Adrenal gland (tissue), 5 donors: ENCODE measurements around the gene TROAP.

Source experiments
- CTCF ChIP-seq, 6 experiments: fragments of 450-650 bp in 4 of 6; fragments of 200-600 bp in 2 of 6; sonication (generic) in 1 of 6; IDR thresholded peaks; 1 replicate in 5 of 6; 2 replicates in 1 of 6; pipeline versions ENCODE4 v1.5.1 to v1.8.0; 2016 to 2021; ENCODE audit warnings: antibody characterized with exemption in 6 of 6, mild to moderate bottlenecking in 2 of 6, moderate library complexity in 1 of 6
- POLR2A ChIP-seq, 2 donors: fragments of 450-650 bp; IDR thresholded peaks; one replicate each; pipeline ENCODE4 v1.6.1; 2017; ENCODE audit warnings: antibody characterized with exemption in 2 of 2, mild to moderate bottlenecking in 2 of 2, moderate library complexity in 1 of 2
- donor health status: DM: no; HTN: no; CAD: no.

GRCh38 chr12:49338830-49339463 is 15.9 kb downstream of the TROAP start:
- no peak for TF ChIP-seq CTCF (IDR thresholded peaks at IDR 0.05)
- no peak for TF ChIP-seq POLR2A (IDR thresholded peaks at IDR 0.05)
